Mesothelial cell of epicardium (in vitro differentiated cells): Measurements from ENCODE around the gene TSPAN18. TPM values are rescaled to one million over a fixed set of nuclear protein-coding genes. Genes with fewer than 3 reads are reported as not detected.

ENCODE experiments used
- DNase-seq, 2 experiments: peaks; one replicate each; pipeline ENCODE4 v3.0.0; 2021; ENCODE audit warnings: low spot score in 2 of 2; ENCODE audit not compliant: unreplicated experiment in 2 of 2
- H3K27ac Mint-ChIP-seq: 2 replicates; pipeline ENCODE4 v1.8.0; 2021; ENCODE audit warnings: mixed read lengths
- H3K27me3 Mint-ChIP-seq: 2 replicates; pipeline ENCODE4 v1.8.0; 2021; ENCODE audit warnings: low read depth, mixed read lengths
- H3K36me3 Mint-ChIP-seq: 2 replicates; pipeline ENCODE4 v1.8.0; 2021; ENCODE audit warnings: mixed read lengths
- H3K4me1 Mint-ChIP-seq: 2 replicates; pipeline ENCODE4 v1.8.0; 2021; ENCODE audit warnings: mixed read lengths
- H3K4me3 Mint-ChIP-seq: 2 replicates; pipeline ENCODE4 v1.8.0; 2021; ENCODE audit warnings: mild to moderate bottlenecking, moderate library complexity, mixed read lengths
- H3K9me3 Mint-ChIP-seq: 2 replicates; pipeline ENCODE4 v1.8.0; 2021; ENCODE audit warnings: mixed read lengths
- CTCF ChIP-seq: fragments of 200-600 bp; sonication (generic); IDR thresholded peaks from one replicate; pipeline ENCODE4 v1.5.0; 2021; ENCODE audit warnings: antibody characterized with exemption; ENCODE audit not compliant: unreplicated experiment
- total RNA-seq: library from RNA; stranded (reverse); gene quantifications from 3 replicates; pipeline ENCODE4 v1.2.1, GENCODE V29; 2021

The TSPAN18 gene
- total RNA-seq, 1 donor from 2014 or later = 47.4 TPM

- no peaks in the 10 kb centered on the region for H3K9me3 Mint-ChIP-seq
- H3K27me3 Mint-ChIP-seq = no peaks in the 10 kb centered on the region
- no peak overlapping the region for H3K27ac Mint-ChIP-seq
- no peak for TF ChIP-seq CTCF
- no peaks in the 10 kb centered on the region for H3K4me1 Mint-ChIP-seq
- DNase-seq = no peak
- H3K36me3 Mint-ChIP-seq = peaks cover 5% of the 10 kb centered on the region
- no peak overlapping the region for H3K4me3 Mint-ChIP-seq
Measured at GRCh38 chr11:44936951-44937543, 210.3 kb downstream of the TSPAN18 start.

- Mint-ChIP-seq H3K27me3 (no peaks in the 10 kb centered on the region), H3K27ac (no peak overlapping the region), H3K9me3 (no peaks in the 10 kb centered on the region), H3K4me1 (peaks cover 4% of the 10 kb centered on the region), H3K4me3 (no peak overlapping the region), H3K36me3 (peaks cover 5% of the 10 kb centered on the region)
- DNase-seq = no peak
- TF ChIP-seq CTCF = no peak
Measured at GRCh38 chr11:44938066-44938691, 211.4 kb downstream of the TSPAN18 start.

DNA sequence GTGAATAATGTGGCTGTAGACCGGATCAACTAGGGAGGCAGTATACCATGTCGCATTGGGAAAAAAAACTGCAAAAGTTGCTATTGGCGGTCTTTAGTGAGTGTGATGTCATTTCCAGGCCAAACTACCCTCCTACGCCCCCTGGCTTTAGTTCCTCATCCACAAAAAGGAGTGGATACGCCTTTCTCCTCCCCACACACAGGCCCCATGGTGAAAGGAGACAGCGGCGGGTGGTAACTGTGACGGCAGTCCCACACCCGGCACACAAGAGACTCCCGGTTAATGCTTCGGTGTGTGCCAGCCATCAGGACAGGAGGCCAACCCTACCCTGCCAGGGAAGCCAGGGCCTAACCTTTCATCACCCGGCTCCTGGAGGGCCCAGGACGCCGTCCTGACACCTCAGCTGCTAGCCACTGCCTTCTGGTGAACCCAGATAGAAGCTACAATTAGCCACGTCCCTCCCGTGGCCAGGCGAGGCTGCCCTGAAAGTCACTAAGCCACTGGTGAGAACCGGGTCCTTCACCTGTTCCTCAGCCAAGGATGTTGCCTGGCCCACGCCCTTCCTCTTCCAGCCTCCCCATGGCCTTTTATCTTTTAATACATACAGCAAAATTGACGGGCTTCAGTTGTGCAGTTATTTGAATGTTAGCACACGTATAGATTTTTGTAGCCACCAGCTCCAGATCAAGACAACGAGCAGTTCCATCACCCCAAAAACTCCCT, 213.1 kb downstream of the TSPAN18 start:
- Mint-ChIP-seq H3K4me3 (no peak overlapping the region), H3K9me3 (no peaks in the 10 kb centered on the region), H3K36me3 (peaks cover 5% of the 10 kb centered on the region), H3K27ac (no peak overlapping the region), H3K4me1 (peaks cover 21% of the 10 kb centered on the region), H3K27me3 (no peaks in the 10 kb centered on the region)
- TF ChIP-seq CTCF = no peak
- no peak for DNase-seq

GRCh38 chr11:44940404-44940803, 213.6 kb downstream of the TSPAN18 start:
- DNase-seq = no peak
- Mint-ChIP-seq H3K36me3 (peaks cover 5% of the 10 kb centered on the region), H3K27me3 (no peaks in the 10 kb centered on the region), H3K9me3 (no peaks in the 10 kb centered on the region), H3K4me3 (no peak overlapping the region), H3K4me1 (peaks cover 25% of the 10 kb centered on the region), H3K27ac (no peak overlapping the region)
- TF ChIP-seq CTCF = no peak

GRCh38 chr11:44940835-44941234, 214.1 kb downstream of the TSPAN18 start:
- Mint-ChIP-seq H3K27me3 (no peaks in the 10 kb centered on the region), H3K4me1 (peaks cover 25% of the 10 kb centered on the region), H3K36me3 (peaks cover 5% of the 10 kb centered on the region), H3K9me3 (no peaks in the 10 kb centered on the region), H3K4me3 (no peak overlapping the region), H3K27ac (no peak overlapping the region)
- TF ChIP-seq CTCF = no peak
- no peak for DNase-seq
